Lower leg skin (tissue), 4 donors: ENCODE data around the gene GRIN2A. TPM values are rescaled to one million over a fixed set of nuclear protein-coding genes. Genes with fewer than 3 reads are reported as not detected.

Experiments
- DNase-seq, 2 donors: peaks; one replicate each; pipeline ENCODE4 v3.0.0-alpha.2; 2019; ENCODE audit warnings: low spot score in 2 of 2
- H3K4me3 ChIP-seq: fragments of 200-600 bp; sonication (generic); 2 replicates; pipeline ENCODE4 v1.5.1; 2017; ENCODE audit warnings: mild to moderate bottlenecking, low read depth; ENCODE audit not compliant: poor library complexity, severe bottlenecking
- CTCF ChIP-seq, 3 donors: fragments of 450-650 bp; IDR thresholded peaks; one replicate each; pipeline ENCODE4 v1.5.1; 2016; ENCODE audit warnings: antibody characterized with exemption in 3 of 3, mild to moderate bottlenecking in 3 of 3, moderate library complexity in 2 of 3
- POLR2A ChIP-seq, 2 donors: fragments of 450-650 bp; IDR thresholded peaks; one replicate each; pipeline ENCODE4 v1.6.1; 2016 to 2017; ENCODE audit warnings: antibody characterized with exemption in 2 of 2, mild to moderate bottlenecking in 1 of 2, moderate library complexity in 1 of 2
- WGBS, 2 donors: methylation state at CpG; one replicate each; pipeline ENCODE4 v1.1.5; 2018; 5-methylcytosine and 5-hydroxymethylcytosine counted together
- intact Hi-C: fragments of 100-400 bp; cut with DNase I; formaldehyde crosslinking; loops from one replicate; pipeline ENCODE4 v1.15.0; 2023; ENCODE audit warnings: low total_unique reads
- total RNA-seq, 4 donors: library from RNA; depleted of rRNA; stranded (reverse); fragments of >200 nt; gene quantifications; one replicate each; pipeline ENCODE4 v1.1.0, GENCODE V29; 2016

Gene GRIN2A
- total RNA-seq, 4 donors from 2014 or later, result 0.30 to 1.7 (median 0.73) TPM

- 70 to 71% methylated on average over 5 of the region's 5 CpGs for WGBS, 2 donors
- DNase-seq, result no peak
- intact Hi-C loops, result no loop called here
- TF ChIP-seq CTCF (IDR thresholded peaks at IDR 0.05), result no peak
- TF ChIP-seq POLR2A (IDR thresholded peaks at IDR 0.05), result no peak
- no peak overlapping the region for H3K4me3 ChIP-seq
Observed at GRCh38 chr16:10013774-10014173, 168.5 kb downstream of the GRIN2A start.

GRCh38 chr16:10013364-10013763, 168.9 kb downstream of the GRIN2A start:
- intact Hi-C loops, result no loop called here
- TF ChIP-seq POLR2A (IDR thresholded peaks at IDR 0.05), result no peak
- TF ChIP-seq CTCF (IDR thresholded peaks at IDR 0.05), result no peak
- 67 to 68% methylated on average over 4 of the region's 4 CpGs for WGBS, 2 donors
- no peak for DNase-seq
- no peak overlapping the region for H3K4me3 ChIP-seq

- no peak overlapping the region for H3K4me3 ChIP-seq
- no peak for DNase-seq
- no peak for TF ChIP-seq CTCF (IDR thresholded peaks at IDR 0.05)
- no peak for TF ChIP-seq POLR2A (IDR thresholded peaks at IDR 0.05)
- intact Hi-C loops, result no loop called here
- 65 to 75% methylated on average over 6 of the region's 6 CpGs for whole genome bisulfite sequencing, 2 donors
Observed at GRCh38 chr16:10009684-10010083, 172.5 kb downstream of the GRIN2A start.

GRCh38 chr16:10003486-10003885, 178.7 kb downstream of the GRIN2A start:
- TF ChIP-seq CTCF (IDR thresholded peaks at IDR 0.05), result no peak
- no peak for TF ChIP-seq POLR2A (IDR thresholded peaks at IDR 0.05)
- intact Hi-C loops, result no loop called here
- whole genome bisulfite sequencing, 2 donors, result 45 to 55% methylated on average over 2 of the region's 2 CpGs
- H3K4me3 ChIP-seq, result no peak overlapping the region
- no peak for DNase-seq

GRCh38 chr16:10001258-10001775, 180.9 kb downstream of the GRIN2A start:
- DNase-seq, result no peak
- intact Hi-C loops, result no loop called here
- no peak for TF ChIP-seq POLR2A (IDR thresholded peaks at IDR 0.05)
- no peak for TF ChIP-seq CTCF (IDR thresholded peaks at IDR 0.05)
- 78 to 94% methylated on average over 2 of the region's 2 CpGs for WGBS, 2 donors
- H3K4me3 ChIP-seq, result no peak overlapping the region

GRCh38 chr16:9996221-9996620, 186.0 kb downstream of the GRIN2A start:
- intact Hi-C loops, result no loop called here
- DNase-seq, result no peak
- no peak overlapping the region for H3K4me3 ChIP-seq
- TF ChIP-seq CTCF (IDR thresholded peaks at IDR 0.05), result no peak
- no peak for TF ChIP-seq POLR2A (IDR thresholded peaks at IDR 0.05)
- WGBS, 2 donors, result 51 to 54% methylated on average over 5 of the region's 5 CpGs
